HG02884 (cell line): Measurements from ENCODE around the gene BAX.

Experiments used
- ATAC-seq: cut with Tn5 transposase; IDR thresholded peaks from one replicate; pipeline ENCODE4 v1.9.1; 2021; ENCODE audit warnings: mild to moderate bottlenecking, moderate library complexity; ENCODE audit not compliant: unreplicated experiment

BAX gene

DNA sequence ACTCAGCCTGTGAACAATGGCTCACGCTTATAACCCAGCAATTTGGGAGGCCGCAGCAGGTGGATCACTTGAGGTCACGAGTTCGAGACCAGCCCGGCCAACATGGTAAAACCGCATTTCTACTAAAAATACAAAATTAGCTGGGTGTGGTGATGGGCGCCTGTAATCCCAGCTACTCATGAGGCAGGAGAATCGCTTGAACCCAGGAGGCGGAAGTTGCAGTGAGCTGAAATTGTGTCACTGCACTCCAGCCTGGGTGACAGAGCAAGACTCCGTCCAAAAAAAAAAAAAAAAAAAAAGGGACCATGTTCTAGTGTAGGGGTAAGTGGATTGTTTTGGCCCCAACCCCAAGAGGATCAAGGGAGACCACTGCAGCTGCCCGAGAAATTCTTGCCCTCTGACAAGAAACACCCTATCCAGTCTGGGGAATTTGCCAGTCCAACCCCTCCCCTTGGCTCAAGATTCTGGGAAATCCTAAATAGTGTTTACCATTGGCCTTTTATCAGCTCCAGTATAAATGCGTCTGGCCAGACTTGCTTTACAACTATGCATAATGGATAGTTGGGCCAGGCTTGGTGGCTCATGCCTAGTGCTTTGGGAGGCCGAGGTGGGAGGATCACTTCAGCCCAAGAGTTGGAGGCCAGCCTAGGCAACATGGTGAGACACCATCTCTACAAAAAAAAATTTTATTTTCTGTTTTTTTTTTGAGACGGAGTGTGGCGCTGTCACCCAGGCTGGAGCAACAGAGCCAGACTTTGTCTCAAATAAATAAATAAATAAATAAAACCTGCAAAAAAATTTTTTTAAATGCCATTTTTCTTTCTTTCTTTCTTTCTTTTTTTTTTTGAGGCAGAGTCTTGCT is 26.3 kb upstream of the BAX start:
- no peak for ATAC-seq

DNA sequence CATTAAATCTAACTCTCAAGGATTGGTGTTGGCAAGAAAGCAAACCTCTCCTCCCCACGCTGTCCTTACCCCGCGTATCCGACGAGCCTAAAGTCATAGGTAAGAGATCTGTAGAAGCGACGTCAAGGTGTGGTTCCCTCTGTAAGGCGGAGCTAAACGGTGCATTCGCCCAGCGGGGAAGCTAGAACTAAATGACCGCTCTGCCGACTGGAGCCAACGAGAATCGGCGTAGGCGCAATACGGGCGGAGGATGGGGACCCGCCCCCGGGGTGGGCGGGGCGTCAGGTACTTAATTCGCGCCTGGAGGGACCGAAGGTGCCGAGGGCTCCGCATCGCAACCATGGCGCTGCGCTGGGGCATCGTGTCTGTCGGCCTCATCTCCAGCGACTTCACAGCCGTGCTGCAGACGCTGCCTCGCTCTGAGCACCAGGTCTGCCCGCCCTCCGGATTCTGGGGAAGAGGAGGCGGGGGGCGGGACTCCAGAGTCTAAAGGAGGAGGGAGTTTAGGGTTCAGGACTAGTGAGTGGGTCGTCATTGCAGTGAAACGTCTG is 21.2 kb upstream of the BAX start, which contains the start of gene DHDH:
DHDH (plus strand) TSS at position 318 of the 551 bp plus-strand sequence; CDS start at position 341, 23 bp downstream.
- ATAC-seq = no peak

DNA sequence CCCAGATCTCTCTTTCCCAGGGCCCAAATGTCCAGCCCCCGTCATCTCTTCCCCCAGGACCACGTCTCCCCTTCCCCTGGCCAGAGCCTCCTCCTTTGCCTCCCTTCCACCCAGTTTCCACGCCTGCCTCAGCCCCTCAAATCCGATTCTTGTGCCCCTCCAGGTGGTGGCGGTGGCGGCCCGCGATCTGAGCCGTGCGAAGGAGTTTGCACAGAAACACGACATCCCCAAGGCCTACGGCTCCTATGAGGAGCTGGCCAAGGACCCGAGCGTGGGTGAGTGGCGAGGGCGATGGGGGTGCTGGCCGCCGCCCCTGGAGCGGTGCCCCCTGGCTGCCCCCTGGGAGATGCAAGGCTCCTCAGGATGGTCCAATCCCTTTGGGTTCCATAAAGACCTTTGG is 19.8 kb upstream of the BAX start:
- ATAC-seq = no peak

GRCh38 chr19:48935864-48936263 is 18.8 kb upstream of the BAX start:
- ATAC-seq = no peak

- ATAC-seq = no peak
These were observed 16.4 kb upstream of the BAX start for GRCh38 chr19:48938256-48938655.

DNA sequence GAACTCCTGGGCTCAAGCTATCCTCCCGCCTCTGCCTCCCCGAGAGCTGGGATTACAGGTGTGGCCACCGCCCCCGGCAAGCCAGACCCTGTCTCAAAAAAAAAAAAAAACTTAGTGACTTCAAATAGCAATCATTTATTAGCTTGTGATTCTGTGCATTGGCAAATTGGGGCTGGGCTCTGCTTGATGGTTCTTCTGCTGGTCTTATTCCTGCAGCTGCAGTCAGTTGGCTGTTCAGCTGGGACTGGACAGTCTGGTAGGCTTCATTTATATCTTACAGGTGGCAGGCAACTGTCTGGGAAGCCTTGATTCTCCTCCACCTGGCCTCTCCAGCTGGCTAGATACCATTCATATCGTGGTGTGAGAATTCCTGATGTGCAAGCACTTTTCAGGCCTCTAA is 13.8 kb upstream of the BAX start:
- ATAC-seq = no peak

- ATAC-seq = no peak
These were observed 11.6 kb upstream of the BAX start for GRCh38 chr19:48943081-48943480.

GRCh38 chr19:48945415-48945814 is 9.3 kb upstream of the BAX start:
- no peak for ATAC-seq

GRCh38 chr19:48945817-48946216 is 8.9 kb upstream of the BAX start:
- ATAC-seq = no peak

GRCh38 chr19:48946463-48947257 is 8.0 kb upstream of the BAX start:
- no peak for ATAC-seq

- no peak for ATAC-seq
These were observed 7.5 kb upstream of the BAX start for GRCh38 chr19:48947258-48947542.

GRCh38 chr19:48950159-48950558 is 4.5 kb upstream of the BAX start:
- ATAC-seq = no peak

DNA sequence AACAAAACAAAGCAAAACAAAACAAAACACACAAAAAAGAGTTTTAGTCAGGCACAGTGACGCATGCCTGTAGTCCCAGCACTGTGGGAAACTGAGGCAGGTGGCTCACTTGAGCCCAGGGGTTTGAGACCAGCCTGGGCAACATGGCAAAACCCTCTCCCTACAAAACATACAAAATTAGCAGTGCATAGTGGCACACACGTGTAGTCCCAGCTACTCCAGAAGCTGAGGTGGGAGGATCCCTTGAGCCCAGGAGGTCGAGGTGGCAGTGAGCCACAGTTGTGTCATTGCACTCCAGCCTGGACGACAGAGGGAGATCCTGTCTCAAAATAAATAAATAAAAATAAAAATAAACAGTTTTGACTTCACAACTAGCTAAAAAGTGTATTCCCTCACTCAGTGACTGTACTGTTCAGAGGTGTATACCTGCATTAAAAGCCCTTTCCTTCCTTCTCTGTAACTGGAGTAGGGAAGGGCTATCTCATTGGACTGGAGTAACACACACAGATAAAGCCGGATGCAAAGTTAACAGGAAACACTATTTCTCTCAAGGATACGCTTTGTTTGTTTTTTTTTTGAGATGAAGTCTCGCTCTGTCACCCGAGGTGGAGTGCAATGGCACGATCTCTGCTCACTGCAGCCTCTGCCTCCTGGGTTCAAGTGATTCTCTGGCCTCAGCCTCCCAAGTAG is 3.7 kb upstream of the BAX start:
- no peak for ATAC-seq

DNA sequence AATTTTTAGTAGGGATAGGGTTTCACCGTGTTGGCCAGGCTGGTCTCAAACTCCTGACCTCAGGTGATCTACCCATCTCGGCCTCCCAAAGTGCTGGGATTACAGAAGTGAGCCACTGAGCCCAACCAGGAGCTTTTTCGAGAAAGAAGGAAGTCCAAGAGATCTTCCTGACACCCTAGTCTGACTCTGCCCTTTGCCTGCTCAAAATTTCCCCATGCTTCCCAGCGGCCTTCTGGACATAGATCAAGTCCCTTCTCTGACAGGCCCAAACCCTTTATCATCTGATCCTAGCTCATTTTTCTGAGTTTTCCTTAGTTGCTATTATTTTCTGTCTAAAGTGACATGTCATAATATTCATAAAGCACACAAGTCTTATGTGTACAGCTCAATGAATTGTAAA is 1.5 kb upstream of the BAX start:
- ATAC-seq = no peak

- ATAC-seq = no peak
These were observed 583 bp upstream of the BAX start for GRCh38 chr19:48953990-48954594.

- ATAC-seq = no peak
These were observed 758 bp downstream of the BAX start for GRCh38 chr19:48955308-48955958.

- no peak for ATAC-seq
These were observed 3.3 kb downstream of the BAX start for GRCh38 chr19:48958006-48958405.

GRCh38 chr19:48959341-48960239 is 4.9 kb downstream of the BAX start:
- ATAC-seq = no peak

GRCh38 chr19:48961051-48961649 is 6.5 kb downstream of the BAX start:
- no peak for ATAC-seq
